Middle frontal gyrus (tissue), 1 donor: ENCODE measurements around the gene ZCCHC8.
"Not testable (repeated sequence)": the region's sequence is repeated elsewhere in the genome, so short reads cannot be mapped to it uniquely, and the experiment has no call there.

Source experiments
- DNase-seq: peaks from one replicate; pipeline ENCODE4 v3.0.0-alpha.2; 2015; ENCODE audit warnings: low spot score; ENCODE audit errors: extremely low spot score

Gene ZCCHC8

DNA sequence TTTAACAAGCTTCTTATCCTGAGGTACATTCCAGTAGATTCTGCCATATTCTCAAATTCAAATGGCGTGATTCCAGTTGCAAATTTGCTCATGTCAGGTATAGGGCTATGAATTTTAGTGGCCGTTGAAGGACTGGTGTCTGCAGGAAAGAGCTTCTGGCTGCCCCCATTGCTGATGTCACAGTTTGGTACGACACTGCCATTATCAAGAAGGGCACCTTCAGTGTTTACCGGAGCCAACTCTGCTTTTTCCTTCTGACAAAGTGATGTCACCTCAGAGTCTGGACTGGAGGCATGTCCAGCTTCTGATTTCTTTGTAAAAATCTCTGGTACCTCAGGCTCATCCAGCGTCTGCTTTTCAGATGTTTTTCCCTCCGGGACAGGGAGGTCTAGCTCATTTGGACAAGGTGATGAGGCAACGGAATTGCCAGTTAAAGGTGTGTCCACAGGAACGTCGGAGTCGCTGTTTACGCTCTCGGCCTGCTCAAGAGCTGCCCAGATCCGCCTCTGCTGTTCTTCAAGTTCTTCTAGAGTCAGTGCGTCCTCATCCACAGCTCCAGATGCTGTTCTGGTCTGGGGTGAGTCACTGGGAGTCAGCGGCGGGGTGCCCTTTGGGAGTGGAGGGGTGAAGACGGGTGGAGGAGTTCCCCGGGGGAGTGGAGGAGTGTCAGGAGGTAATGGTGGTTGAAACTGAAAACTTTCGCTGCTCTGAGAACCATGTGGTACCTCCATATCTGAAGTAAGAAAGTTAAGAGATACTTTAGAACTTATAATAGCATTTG is 27.0 kb downstream of the ZCCHC8 start:
- DNase-seq = no peak

GRCh38 chr12:122471324-122472226 is 29.2 kb downstream of the ZCCHC8 start:
- DNase-seq = peak; percentile 51

DNA sequence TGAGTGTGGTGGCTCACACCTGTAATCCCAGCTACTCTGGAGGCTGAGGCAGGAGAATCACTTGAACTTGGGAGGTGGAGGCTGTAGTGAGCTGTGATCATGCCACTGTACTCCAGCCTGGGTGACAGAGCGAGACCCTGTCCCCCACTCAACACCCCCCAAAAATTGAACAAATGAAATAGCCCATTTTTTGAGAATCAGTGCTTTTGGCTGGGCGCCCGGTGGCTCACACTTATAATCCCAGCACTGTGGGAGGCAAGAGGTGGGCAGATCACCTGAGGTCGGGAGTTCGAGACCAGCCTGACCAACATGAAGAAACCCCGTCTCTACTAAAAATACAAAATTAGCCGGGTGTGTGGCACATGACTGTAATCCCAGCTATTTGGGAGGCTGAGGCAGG is 30.2 kb downstream of the ZCCHC8 start:
- DNase-seq = not testable (repeated sequence)

- not testable (repeated sequence) for DNase-seq
Measured at GRCh38 chr12:122469856-122470255, 30.9 kb downstream of the ZCCHC8 start.

DNA sequence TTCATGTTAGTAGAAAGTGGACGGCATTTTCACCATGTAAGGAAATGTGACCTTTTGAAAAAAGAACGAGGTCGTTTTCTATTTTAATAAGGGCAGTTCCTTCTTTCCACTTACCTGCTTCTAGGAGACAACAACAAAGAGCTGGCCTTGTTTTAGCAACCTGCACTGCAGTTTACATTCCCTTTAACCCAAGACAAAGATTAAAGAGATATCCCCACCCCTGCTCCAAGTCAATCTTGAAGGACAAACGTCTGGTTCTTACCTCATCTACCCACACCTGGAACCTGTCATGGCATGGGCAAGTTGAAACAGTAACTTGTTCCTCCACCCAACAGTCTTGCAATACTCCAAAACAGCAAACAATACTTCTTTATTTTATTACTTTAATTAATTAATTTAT is 32.7 kb downstream of the ZCCHC8 start:
- DNase-seq = no peak

GRCh38 chr12:122464317-122465042 is 36.3 kb downstream of the ZCCHC8 start:
- DNase-seq = not testable (repeated sequence)

- DNase-seq = no peak
Measured at GRCh38 chr12:122460641-122461040, 40.1 kb downstream of the ZCCHC8 start.

- DNase-seq = no peak
Measured at GRCh38 chr12:122460061-122460460, 40.7 kb downstream of the ZCCHC8 start.

- no peak for DNase-seq
Measured at GRCh38 chr12:122459211-122459610, 41.5 kb downstream of the ZCCHC8 start.

DNA sequence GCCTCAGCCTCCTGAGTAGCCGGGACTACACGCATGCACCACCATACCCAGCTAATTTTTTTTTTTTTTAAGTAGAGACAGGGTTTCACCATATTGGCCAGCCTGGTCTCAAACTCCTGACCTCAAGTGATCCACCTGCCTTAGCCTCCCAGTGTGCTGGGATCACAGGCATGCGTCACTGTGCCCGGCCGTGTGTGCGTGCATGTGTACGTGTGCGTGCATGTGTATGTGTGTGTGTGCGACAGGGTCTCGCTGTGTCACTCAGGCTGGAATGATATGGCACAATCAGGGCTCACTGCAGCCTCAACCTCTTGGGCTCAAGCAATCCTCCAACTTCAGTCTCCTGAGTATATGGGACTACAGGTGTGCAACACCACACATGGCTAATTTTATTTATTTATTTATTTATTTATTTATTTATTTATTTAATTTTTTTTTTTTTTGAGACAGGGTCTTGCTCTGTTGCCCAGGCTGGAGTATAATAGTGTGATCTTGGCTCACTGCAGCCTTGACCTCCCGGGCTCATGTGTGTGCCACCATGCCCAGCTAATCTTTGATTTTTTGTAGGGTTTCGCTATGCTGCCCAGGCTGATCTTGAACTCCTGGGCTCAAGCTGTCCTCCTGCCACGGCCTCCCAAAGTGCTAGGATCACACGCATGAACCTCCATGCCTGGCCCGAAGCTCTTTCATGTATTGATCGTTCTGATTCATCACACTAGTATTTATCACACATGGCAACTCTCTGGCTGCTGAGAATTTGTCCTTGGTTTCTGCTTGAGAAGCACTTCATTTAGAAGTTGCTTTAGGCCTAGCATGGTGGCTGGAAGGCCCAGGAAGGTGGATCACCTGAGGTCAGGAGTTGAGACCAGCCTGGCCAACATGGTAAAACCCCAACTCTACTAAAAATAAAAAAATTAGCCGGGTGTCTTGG is 42.4 kb downstream of the ZCCHC8 start:
- DNase-seq = no peak

DNA sequence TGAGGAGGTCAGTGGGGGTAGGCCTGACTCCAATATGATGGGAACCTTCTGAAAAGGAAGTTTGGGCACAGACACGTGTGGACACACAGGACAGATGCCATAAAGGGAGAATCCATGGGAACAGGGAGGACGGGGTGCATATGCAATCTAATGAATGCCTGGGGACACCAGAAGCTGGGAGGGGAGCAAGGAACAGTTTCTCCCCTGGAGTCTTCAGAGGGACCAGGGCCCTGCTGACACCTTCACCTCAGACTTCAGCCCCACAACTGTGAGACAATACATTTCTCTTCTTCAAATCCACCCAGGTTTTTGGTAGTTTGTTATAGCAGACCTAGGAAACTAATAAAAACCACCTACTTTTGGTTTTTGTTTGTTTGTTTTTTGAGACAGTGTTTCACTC is 43.1 kb downstream of the ZCCHC8 start:
- DNase-seq = no peak

- DNase-seq = no peak
Measured at GRCh38 chr12:122454739-122455138, 46.0 kb downstream of the ZCCHC8 start.

DNA sequence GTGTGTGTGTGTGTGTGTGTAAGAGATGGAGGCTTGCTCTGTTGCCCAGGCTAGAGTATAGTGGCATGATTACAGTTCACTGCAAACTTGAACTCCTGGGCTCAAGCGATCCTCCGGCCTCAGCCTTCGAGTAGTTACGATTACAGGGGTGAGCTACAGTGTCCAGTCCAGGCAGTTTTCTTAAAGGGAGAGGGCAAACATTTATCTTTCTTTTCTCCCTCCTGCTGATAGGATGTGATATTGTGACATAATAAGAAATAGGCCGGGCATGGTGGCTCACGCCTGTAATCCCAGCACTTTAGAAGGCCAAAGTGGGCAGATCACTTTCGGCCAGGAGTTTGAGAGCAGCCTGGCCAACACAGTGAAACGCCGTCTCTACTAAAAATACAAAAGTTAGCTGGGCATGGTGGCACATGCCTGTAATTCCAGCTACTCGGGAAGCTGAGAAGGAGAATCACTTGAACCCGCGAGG is 46.4 kb downstream of the ZCCHC8 start:
- no peak for DNase-seq

DNA sequence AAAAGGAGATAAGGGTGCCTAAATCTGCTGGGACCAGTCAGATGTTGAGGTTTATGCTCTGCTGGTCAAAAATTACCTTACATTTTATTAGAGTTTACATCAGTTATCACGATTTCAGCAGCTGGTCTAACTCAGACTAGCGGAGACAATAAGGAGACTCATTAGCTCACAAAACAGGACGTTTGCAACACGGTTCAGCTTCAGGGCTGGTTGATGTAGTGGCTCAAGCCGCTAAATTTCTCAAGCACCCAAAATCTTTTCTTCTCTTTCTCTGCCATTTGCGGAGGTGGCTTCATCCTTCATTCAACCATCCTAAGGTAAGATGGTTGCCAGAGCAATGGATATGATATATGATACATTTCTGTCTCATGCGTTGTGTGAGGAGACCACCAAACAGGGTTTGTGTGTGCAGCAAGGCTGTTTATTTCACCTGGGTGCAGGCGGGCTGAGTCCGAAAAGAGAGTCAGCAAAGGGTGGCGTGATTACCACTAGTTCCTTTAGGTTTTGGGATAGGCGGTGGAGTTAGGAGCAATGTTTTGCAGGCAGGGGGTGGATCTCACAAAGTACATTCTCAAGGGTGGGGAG is 47.9 kb downstream of the ZCCHC8 start:
- no peak for DNase-seq

DNA sequence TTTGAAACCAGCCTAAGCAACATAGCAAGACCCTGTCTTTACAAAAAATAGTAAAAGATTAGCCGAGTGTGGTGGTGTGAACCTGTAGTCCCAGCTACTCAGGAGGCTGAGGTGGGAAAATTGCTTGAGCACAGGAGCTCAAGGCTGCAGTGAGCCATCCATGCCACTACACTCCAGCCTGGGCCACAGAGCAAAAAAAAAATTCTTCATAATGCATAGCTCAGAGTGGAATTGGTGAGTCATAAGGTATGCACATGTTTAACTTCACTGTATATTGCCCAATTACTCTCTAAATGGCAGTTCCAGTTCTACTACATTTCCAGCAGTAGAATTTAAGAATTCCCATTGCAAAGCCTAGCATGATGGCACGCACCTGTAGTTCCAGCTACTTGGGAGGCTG is 51.4 kb downstream of the ZCCHC8 start:
- DNase-seq = no peak

GRCh38 chr12:122447825-122448224 is 52.9 kb downstream of the ZCCHC8 start:
- DNase-seq = not testable (repeated sequence)

- not testable (repeated sequence) for DNase-seq
Measured at GRCh38 chr12:122446390-122446789, 54.3 kb downstream of the ZCCHC8 start.

DNA sequence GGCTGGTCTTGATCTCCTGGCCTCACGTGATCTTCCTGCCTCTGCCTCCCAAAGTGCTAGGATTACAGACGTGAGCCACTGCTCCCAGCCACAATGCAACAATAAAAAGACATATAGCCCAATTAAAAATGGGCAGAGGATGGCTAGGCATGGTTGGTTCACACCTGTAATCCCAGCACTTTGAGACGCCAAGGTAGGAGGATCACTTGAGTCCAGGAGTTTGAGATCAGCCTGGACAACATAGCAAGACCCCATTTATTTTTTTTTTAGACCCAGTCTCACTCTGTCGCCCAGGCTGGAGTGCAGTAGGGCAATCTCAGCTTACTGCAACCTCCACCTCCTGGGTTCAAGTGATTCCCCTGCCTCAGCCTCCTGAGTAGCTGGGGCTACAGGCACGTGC is 56.7 kb downstream of the ZCCHC8 start:
- not testable (repeated sequence) for DNase-seq

GRCh38 chr12:122438822-122439221 is 61.9 kb downstream of the ZCCHC8 start:
- not testable (repeated sequence) for DNase-seq

DNA sequence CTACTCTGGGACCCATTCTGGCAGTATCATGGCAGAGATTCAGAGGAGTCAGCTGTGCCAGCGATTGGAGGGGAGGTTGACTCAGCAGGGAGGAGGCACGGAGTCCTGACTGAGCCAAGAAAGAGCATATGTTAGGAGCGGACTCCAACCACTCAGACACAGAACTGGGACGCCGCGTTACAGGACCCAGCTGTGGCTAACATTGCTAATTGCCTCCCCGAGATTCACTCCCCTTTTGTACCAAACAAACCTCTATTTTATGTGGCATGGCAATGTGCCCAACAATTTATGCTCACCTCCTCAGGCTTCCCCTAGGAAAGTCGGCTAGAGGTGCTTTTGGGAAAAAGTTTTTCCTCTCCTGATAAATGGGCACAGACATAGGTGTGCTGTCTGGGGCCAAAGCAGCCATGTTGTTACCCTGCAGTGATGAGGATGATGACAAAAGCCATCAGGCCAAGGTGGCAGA is 63.0 kb downstream of the ZCCHC8 start:
- peak; percentile 39 for DNase-seq
